Spleen (tissue), 7 donors: Measurements from ENCODE around the gene AP4M1.
A peak's percentile ranks its signal among the peaks of the same experiment; 100 is the strongest.

ENCODE experiments used
- POLR2A ChIP-seq, 3 donors: fragments of 450-650 bp; IDR thresholded peaks; one replicate each; pipeline ENCODE4 v1.5.1; 2017; ENCODE audit warnings: antibody characterized with exemption in 3 of 3, mild to moderate bottlenecking in 1 of 3
- POLR2AphosphoS5 ChIP-seq, 3 donors: sonication (generic); formaldehyde crosslinking; IDR thresholded peaks; one replicate each; pipeline ENCODE4 v1.5.1; 2017; ENCODE audit warnings: antibody characterized with exemption in 3 of 3
- TF ChIP-seq, protein P1 (sequence below), 11 experiments: fragments of 200-600 bp in 7 of 11; fragments of 450-650 bp in 4 of 11; sonication (generic) in 4 of 11; IDR thresholded peaks in 8 of 11; conservative IDR thresholded peaks in 3 of 11; 1 replicate in 7 of 11; 2 replicates in 4 of 11; pipeline versions ENCODE4 v1.4.0 to v1.8.0; 2016 to 2021; ENCODE audit warnings: antibody characterized with exemption in 11 of 11, inconsistent platforms in 4 of 11, mild to moderate bottlenecking in 1 of 11
- donor health status: DM: no; HTN: no; CAD: no; lungs with moderate emphysema.
- donor health status: DM: no; HTN: no; CAD: no.
- donor health status: DM: no; HTN: no; CAD: no.

DNA sequence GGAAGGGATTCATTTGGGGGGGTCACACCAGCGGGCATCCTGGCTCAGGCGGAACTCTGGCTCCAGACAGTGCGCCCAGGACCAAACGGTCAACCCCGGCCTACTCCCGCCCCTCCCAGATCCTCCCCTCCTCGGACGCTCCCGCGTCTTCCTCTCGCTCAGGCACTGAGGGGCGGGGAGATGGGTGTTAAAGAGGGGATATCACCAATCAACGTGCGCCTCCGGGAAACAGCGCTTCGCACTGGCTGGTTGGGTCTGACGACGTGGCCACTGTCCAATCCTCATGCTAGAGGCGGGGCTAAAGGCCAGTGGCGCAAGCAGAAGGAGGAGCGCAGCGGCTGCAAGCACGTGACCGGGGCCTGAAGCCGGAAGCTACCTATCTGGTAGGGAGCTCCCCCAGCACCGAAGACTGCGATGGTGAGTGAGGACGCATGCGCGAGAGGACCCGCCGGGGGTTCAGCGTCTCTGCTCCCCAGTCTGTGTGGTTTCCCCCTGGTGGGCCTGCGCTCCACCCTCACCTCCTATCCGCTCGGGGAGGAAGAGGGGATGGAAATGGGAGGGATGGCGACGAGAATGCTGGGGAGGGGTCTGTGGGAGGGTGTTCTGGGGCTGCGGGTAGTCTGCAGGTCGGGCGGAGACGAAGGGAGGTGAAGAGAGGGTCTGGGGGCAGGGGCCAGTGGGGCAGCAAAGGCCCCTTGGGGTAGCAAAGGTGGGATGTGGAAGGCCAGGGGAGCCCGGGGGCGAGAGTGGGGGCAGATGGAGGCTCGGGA, 47.3 kb downstream of the AP4M1 start, which contains the start of gene LAMTOR4:
- TF ChIP-seq, protein P1, sequence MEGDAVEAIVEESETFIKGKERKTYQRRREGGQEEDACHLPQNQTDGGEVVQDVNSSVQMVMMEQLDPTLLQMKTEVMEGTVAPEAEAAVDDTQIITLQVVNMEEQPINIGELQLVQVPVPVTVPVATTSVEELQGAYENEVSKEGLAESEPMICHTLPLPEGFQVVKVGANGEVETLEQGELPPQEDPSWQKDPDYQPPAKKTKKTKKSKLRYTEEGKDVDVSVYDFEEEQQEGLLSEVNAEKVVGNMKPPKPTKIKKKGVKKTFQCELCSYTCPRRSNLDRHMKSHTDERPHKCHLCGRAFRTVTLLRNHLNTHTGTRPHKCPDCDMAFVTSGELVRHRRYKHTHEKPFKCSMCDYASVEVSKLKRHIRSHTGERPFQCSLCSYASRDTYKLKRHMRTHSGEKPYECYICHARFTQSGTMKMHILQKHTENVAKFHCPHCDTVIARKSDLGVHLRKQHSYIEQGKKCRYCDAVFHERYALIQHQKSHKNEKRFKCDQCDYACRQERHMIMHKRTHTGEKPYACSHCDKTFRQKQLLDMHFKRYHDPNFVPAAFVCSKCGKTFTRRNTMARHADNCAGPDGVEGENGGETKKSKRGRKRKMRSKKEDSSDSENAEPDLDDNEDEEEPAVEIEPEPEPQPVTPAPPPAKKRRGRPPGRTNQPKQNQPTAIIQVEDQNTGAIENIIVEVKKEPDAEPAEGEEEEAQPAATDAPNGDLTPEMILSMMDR (IDR thresholded peaks at IDR 0.05 in 8 of 11, conservative IDR thresholded peaks at IDR 0.05 in 3 of 11), result peak in 8 of 11 experiments; percentile 5 to 37 (median 22)
- TF ChIP-seq POLR2AphosphoS5 (IDR thresholded peaks at IDR 0.05) (peak; percentile 96 to 98 (median 97)), POLR2A (IDR thresholded peaks at IDR 0.05) (peak; percentile 37 to 68 (median 61))
